Neuron (in vitro differentiated cells): ENCODE results near the gene FAM153A.
"Not testable (repeated sequence)": the region's sequence is repeated elsewhere in the genome, so short reads cannot be mapped to it uniquely, and the experiment has no call there.

Source experiments
- H2AFZ ChIP-seq: one replicate; pipeline ENCODE4 v1.6.1; 2013; ENCODE audit warnings: low read depth, mild to moderate bottlenecking, inconsistent platforms, low read length, moderate library complexity
- H3K27me3 ChIP-seq: one replicate; pipeline ENCODE4 v1.6.1; 2013; ENCODE audit warnings: low read length; ENCODE audit not compliant: insufficient read depth
- H3K36me3 ChIP-seq: one replicate; pipeline ENCODE4 v1.6.1; 2013; ENCODE audit warnings: low read length; ENCODE audit not compliant: insufficient read depth
- H3K4me1 ChIP-seq: one replicate; pipeline ENCODE4 v1.6.1; 2013; ENCODE audit warnings: low read length; ENCODE audit not compliant: insufficient read depth
- H3K4me3 ChIP-seq: 2 replicates; pipeline ENCODE4 v1.5.1; 2013; ENCODE audit warnings: mild to moderate bottlenecking, low read length, moderate library complexity
- H3K9me3 ChIP-seq: one replicate; pipeline ENCODE4 v1.6.1; 2013; ENCODE audit warnings: low read length

Gene FAM153A

DNA sequence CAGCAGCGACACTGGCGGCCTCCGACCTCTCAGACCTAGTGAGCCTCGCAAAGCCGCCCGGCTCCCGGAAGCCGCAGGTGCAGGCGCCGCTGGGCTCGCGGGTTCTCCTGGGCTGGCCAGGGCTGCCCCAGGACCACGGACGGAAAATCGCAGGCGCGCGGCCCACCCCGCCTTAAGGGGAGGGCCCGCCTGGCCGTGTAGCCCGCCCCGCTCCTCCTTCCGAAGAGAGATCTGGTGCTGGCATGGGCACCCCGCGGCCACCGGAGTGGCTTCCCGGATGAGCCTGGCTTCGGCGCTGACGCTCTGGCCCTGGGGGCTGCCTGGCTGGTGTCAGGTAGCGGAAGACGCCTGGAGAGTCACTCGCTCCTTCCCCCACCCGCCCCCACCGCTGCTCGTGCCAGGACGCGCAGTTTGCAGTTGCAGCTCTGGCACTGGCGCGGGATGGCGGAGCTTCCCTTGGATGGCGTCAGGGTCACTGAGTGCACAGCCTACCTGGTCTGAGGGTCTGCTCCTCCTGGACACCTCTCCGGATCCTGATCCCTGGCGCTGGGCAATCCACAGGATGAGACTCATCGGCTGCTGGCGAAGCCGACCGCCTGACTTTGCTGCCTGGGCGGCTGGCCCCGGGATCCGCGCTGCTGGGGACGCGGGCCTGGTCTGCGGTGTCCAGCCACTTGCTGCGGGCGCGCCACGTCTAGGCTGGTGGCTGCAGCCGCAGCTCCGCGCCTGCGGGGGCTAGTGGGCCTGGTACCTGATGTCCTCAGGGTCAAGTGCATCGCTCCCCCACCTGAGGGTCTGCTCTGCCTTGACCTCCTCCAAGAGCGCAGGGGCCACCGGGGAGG is at the start of gene FAM153A:
Gene FAM153A (minus strand): TSS at position 108 of the 842 bp plus-strand sequence.
- H3K36me3 ChIP-seq, H3K4me1 ChIP-seq, H3K27me3 ChIP-seq, H2AFZ ChIP-seq, H3K4me3 ChIP-seq, H3K9me3 ChIP-seq: not testable (repeated sequence)

DNA sequence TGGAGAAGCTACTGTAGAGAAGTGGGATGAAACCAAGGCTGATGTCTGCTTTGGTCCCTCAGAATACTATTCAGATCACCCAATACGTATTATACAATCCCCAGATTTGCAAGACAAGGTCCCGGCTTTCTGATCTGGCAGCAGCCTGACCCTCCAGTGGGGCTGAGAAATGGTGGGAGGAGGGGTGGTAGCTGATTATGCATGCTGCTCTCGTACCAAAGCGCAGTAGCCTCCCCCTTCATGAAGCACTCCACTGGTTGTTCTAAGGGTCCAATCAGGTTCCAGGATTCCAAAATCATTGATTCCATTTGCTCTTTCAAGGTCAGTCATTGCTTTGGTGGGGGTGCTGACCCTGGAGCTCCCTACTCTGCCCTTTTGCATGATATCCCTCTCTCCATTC is 49.6 kb upstream of the FAM153A start:
- H3K27me3 ChIP-seq, H2AFZ ChIP-seq, H3K4me3 ChIP-seq: not testable (repeated sequence)

DNA sequence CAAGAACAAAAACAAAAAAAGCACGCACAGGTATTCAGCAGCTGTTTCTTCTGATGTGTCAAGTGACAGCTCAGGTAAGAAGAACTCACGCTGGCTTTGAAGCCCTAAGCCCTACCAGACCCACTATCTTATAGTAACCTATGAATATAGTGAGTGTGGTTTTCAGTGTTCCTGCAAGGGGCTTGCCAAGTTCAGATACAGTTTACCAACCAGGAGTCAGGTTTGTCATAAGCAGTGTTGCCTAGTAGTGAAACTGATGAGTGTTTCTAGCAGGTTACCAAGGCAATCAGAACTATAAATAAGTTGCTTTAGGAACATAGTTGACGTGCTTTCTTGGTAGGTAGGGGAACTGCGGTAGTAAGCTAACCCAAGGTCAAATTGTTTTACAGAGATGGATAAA is 43.4 kb upstream of the FAM153A start:
- H3K27me3 ChIP-seq, H3K36me3 ChIP-seq, H3K4me1 ChIP-seq, H3K4me3 ChIP-seq, H2AFZ ChIP-seq, H3K9me3 ChIP-seq: not testable (repeated sequence)

More for the DNA sequence above, 49.6 kb upstream of the FAM153A start:
- not testable (repeated sequence) for H3K9me3 ChIP-seq, H3K4me1 ChIP-seq, H3K36me3 ChIP-seq

DNA sequence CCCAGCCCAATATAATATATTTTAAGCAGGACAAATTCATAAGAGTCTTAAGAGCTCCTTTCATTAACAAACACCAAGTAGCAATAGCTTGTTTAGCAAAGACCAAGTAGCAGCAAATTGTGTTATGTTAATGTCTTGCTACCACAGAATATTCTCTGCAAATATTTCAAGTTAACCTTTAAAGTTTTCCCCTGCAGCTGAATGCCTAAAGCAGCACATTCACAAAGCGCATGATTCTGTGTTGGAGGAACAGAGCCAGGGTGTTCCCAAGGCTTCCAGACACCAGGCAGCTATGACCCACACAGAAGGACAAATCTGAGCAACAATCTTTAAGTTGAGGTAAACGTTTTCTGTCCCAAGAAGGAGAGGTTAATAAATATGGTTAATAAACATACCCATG is 42.1 kb upstream of the FAM153A start:
- H2AFZ ChIP-seq = not testable (repeated sequence)

DNA sequence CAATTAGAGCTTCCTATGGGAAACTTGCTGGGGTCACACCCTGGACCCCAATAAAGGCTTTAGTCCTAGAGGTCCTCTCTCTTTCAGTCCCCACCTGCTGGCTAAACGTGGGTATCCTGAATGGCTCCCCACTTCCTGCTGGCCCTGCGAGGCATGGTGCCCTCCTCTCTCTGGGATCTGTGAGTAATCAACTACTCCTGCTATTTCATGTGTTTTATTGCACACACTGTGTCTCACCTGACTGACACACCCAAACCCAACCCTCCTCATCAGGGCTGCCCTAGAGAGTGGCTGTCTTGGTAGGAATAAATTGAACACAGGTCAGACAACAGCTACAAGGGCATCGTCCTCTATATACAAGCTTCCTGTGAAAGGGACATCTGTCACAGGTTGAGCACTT is 39.8 kb upstream of the FAM153A start:
- not testable (repeated sequence) for H3K27me3 ChIP-seq, H3K4me3 ChIP-seq

More for the DNA sequence above, 42.1 kb upstream of the FAM153A start:
- not testable (repeated sequence) for H3K4me3 ChIP-seq, H3K9me3 ChIP-seq, H3K36me3 ChIP-seq, H3K27me3 ChIP-seq, H3K4me1 ChIP-seq

DNA sequence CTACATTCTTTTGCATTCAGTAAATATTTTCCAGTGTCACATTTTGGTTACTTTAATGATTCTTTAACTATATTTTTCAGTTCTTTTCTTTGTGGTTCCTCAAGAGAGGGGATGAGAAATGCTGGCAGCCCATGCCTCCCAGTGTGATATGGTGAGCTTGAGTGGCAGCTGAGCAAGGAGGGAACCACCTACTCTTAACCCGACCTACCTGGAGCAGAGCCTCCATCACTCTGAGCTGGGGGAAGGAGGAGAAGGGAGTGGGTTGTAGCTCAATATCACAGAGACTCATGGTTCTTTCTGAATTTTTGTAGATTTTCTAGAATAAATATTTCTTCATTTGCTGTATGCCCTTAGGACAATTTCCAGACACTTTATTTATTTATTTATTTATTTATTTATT is 37.0 kb upstream of the FAM153A start:
- H3K9me3 ChIP-seq, H3K4me1 ChIP-seq, H3K36me3 ChIP-seq: not testable (repeated sequence)

More for the DNA sequence above, 39.8 kb upstream of the FAM153A start:
- H2AFZ ChIP-seq, H3K9me3 ChIP-seq, H3K4me1 ChIP-seq, H3K36me3 ChIP-seq: not testable (repeated sequence)

DNA sequence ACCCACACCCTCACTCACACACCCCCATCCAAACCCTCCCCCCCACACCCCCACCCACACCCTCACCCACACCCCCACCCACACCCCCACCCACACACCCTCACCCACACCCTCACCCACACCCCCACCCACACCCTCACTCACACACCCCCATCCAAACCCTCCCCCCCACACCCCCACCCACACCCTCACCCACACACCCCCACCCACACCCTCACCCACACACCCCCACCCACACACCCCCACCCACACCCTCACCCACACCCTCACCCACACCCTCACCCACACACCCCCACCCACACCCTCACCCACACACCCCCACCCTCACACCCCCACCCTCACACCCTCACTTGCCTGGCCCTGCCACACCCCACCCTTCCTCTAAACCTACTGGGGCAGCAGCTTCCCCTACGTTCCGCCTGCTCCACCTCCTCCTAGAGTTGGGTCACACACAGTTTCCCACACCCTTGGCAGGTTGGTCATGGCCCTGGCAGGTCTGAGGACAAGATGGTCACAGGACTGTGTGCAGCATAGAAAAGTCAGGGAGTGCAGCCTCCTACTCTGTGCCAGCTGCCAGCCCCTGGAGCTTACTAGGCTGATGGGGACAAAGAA is 30.2 kb upstream of the FAM153A start:
- H2AFZ ChIP-seq, H3K4me1 ChIP-seq, H3K27me3 ChIP-seq, H3K9me3 ChIP-seq, H3K36me3 ChIP-seq, H3K4me3 ChIP-seq: not testable (repeated sequence)

More for the DNA sequence above, 37.0 kb upstream of the FAM153A start:
- not testable (repeated sequence) for H3K27me3 ChIP-seq, H3K4me3 ChIP-seq, H2AFZ ChIP-seq

DNA sequence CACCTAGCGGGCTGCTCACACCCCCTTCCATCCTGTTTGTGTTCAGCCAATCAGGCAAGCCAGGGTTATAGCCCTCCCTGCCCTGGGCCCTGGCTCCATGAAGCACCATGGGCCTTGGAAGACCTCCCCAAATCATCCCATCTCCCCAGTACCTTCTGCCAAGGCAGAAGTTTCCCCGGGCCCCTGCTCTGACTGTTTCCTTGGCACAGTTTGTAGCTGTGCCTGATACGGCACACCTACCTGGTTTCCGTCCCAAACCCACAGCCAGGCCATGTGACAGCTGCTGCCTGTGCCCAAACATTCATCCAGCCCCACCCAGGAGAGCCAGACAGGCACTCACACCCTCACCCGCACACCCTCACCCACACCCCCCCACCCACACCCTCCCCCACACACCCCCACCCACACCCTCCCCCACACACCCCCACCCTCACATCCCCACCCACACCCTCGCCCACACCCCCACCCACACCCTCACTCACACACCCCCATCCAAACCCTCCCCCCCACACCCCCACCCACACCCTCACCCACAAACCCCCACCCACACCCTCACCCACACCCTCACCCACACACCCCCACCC is 29.6 kb upstream of the FAM153A start:
- H3K4me3 ChIP-seq, H3K9me3 ChIP-seq, H3K27me3 ChIP-seq, H3K4me1 ChIP-seq, H2AFZ ChIP-seq, H3K36me3 ChIP-seq: not testable (repeated sequence)

DNA sequence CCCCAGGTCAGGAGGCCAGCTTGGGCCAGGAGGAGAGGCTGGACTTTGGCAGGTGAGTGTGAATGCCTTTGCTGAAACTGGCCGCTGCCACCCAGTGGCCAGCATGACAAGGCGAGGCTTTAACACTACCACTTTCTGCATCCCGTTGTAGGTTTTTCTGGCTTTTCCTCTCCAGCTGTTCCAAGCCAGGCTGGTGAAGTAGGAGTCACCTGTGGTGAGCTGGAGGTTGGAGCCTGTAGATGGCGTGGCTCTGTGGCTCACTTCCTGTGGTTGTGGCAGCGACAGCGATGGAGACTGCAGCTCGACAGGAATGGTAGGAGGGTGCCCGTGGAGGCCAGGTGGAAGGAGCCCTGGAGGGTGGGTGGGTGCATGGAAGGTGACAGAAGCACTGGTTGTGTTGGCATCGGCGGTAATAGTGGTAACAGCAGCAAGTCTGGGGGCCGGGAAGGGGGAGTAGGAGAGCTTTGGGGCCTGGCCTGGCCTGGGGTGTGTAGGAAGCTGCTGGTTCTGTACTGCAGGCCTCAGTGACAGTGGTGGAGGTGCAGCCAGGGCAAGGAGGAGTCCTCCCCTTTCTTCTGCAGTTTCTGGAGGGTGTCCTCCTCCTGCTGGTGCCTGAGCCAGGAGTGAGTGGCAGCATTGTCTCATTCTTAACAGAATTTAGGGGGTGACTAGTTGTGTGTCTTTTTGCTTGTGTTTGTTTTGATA is 26.7 kb upstream of the FAM153A start:
- H3K36me3 ChIP-seq, H3K9me3 ChIP-seq, H3K4me1 ChIP-seq, H3K27me3 ChIP-seq, H2AFZ ChIP-seq, H3K4me3 ChIP-seq: not testable (repeated sequence)

DNA sequence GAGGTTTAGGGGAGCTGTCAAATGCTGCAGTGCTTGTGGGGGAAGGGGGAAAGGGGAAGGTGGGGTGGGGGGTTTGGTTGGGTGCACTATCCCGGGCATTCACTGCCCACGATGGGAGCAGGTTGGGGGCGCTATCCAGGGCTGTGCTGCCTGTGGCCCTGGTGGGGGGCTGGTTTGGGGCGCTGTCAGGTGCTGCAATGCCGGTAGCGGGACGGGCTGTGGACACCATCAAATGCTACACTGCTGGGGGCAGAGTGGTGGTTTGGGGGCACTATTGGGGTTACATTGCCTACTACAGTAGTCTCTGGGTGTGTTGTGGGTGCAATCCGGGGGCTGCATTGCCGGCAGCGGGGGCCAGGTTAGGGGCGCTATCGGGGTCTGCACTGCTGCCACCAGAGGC is 25.7 kb upstream of the FAM153A start:
- not testable (repeated sequence) for H3K9me3 ChIP-seq, H3K4me1 ChIP-seq, H2AFZ ChIP-seq, H3K27me3 ChIP-seq, H3K4me3 ChIP-seq, H3K36me3 ChIP-seq

DNA sequence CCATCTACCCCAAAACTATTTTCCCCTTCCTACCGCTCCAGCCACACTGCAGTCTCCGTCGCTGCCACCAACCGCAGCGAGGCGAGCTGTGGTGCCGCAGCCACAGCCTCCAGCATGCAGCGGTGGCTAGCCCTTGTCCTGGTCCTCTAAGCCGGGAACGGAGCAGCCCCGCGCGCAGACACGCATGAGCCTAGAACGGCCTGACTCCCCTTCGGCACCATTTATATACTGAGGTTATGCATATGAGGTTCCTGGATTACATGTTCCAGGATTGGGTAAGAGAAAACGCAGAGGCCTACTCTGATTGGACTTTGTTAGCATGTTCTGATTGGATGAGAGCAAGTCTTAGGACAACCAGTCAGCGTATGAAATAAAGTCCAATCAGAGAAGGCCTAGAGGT is 24.6 kb upstream of the FAM153A start:
- H3K4me1 ChIP-seq, H3K9me3 ChIP-seq, H3K36me3 ChIP-seq, H3K27me3 ChIP-seq, H2AFZ ChIP-seq, H3K4me3 ChIP-seq: not testable (repeated sequence)

DNA sequence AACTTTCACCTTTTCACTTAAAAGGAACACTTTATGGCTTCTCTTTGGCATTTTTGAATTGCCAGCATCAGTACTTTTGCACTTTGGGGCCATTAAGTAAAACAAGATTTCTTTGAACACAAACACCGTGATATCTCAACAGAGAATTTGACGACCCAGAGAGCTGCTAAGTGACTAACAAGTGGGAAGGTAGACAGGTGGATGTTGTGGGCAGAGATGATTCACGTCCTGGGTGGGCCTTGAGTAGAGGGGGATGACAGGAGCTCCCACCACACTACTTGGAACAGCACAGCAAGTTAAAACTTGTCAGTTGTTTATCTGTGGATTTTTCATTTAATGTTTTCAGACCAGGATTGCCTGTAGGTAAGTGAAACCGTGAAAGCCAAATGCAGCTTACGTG is 18.7 kb upstream of the FAM153A start:
- not testable (repeated sequence) for H2AFZ ChIP-seq, H3K9me3 ChIP-seq, H3K36me3 ChIP-seq, H3K4me1 ChIP-seq, H3K27me3 ChIP-seq, H3K4me3 ChIP-seq

DNA sequence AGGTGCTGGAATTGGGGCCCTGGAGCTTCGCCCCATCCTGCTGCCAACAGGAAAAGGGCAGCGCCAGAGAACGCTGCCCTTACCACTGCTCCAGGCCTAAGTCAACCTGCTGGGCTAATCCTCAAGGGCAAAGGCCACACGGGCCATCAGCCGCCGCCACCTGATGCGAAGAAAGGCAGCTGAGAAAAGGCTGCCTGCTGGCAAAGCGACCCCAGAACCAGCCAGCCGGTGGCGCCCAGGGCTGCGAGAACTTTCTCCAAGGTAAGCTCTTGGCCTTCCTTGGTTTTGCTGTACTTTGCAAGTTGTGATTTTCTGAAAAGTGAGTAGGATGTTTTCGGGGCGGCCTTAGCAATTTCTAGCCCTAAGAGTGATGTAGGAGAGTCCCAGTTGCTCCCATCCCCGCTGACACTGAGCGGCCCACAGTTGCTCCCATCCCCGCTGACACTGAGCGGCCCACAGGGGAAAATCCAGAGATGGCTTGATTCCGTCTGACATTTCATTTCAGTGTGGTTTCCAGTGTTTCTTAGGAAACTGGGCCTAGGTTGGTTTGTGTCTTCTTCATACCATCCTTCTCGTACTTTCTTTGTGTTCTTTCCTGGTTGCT is 15.6 kb upstream of the FAM153A start:
- H3K4me1 ChIP-seq, H3K9me3 ChIP-seq, H3K36me3 ChIP-seq, H2AFZ ChIP-seq, H3K4me3 ChIP-seq, H3K27me3 ChIP-seq: not testable (repeated sequence)
